GM12878 (cell line): ENCODE data around the gene SEPTIN11. TPM values are rescaled to one million over a fixed set of nuclear protein-coding genes. Genes with fewer than 3 reads are reported as not detected.

Experiments used
- ATAC-seq: fragments of 200-7000 bp; cut with Tn5 transposase; 3 replicates; pipeline ENCODE4 v1.9.1; 2020; ENCODE audit warnings: mild to moderate bottlenecking, moderate library complexity
- BruUV-seq: library from RNA; stranded (reverse); fragments of 400-500 nt; replicated peaks from 2 replicates; lab custom pipeline; 2021; lab: Mats Ljungman, UMichigan
- CTCF ChIA-PET: fragments of 300-600 bp; sonication (Branson Sonifier 250); formaldehyde crosslinking; extraction: SDS; loops from one replicate; lab custom pipeline; 2021; ENCODE audit warnings: inconsistent platforms; lab: Yijun Ruan, JAX
- POLR2A ChIA-PET: fragments of 350-600 bp; formaldehyde crosslinking; extraction: SDS; loops from one replicate; lab custom pipeline; 2021; ENCODE audit warnings: inconsistent platforms; lab: Charles Lee
- RAD21 ChIA-PET: fragments of 300-600 bp; sonication (Branson Sonifier 250); formaldehyde crosslinking; loops from one replicate; lab custom pipeline; 2023; ENCODE audit warnings: antibody characterized with exemption; ENCODE audit not compliant: unreplicated experiment; lab: Charles Lee
- SMC1A ChIA-PET: fragments of 300-600 bp; sonication (Branson Sonifier 250); formaldehyde crosslinking; loops from one replicate; lab custom pipeline; 2023; ENCODE audit not compliant: unreplicated experiment, uncharacterized antibody; lab: Charles Lee
- DNase-seq: peaks from one replicate; pipeline ENCODE4 v3.0.0-alpha.2; 2011; ENCODE audit warnings: low read depth, low spot score
- FAIRE-seq: peaks from 3 replicates; lab custom pipeline; 2011; peaks lifted over from hg19 to GRCh38; lab: Jason Lieb, UNC
- H2AFZ ChIP-seq: 2 replicates; pipeline ENCODE4 v1.6.0; 2011; ENCODE audit warnings: low read depth, low read length, control low read depth; ENCODE audit not compliant: control insufficient read depth
- H3K27ac ChIP-seq: 2 replicates; pipeline ENCODE4 v1.5.1; 2011; ENCODE audit warnings: control low read depth; ENCODE audit not compliant: control insufficient read depth, insufficient read depth
- H3K27me3 ChIP-seq, 2 experiments: replicated peaks in 1 of 2; 2 replicates each; pipeline versions ENCODE4 v1.6.0 to v1.6.1; 2011; ENCODE audit warnings: low read length in 1 of 2; ENCODE audit not compliant: control insufficient read depth in 2 of 2, insufficient read depth in 2 of 2
- H3K36me3 ChIP-seq, 2 experiments: 2 replicates each; pipeline ENCODE4 v1.5.1; 2011; ENCODE audit warnings: low read length in 1 of 2; ENCODE audit not compliant: control insufficient read depth in 2 of 2, insufficient read depth in 2 of 2
- H3K4me1 ChIP-seq: 2 replicates; pipeline ENCODE4 v1.6.1; 2011; ENCODE audit warnings: mild to moderate bottlenecking, low read length, moderate library complexity, mixed read lengths; ENCODE audit not compliant: control insufficient read depth, insufficient read depth
- H3K4me2 ChIP-seq: 2 replicates; pipeline ENCODE4 v1.6.0; 2011; ENCODE audit warnings: control low read depth; ENCODE audit not compliant: control insufficient read depth, insufficient read depth
- H3K4me3 ChIP-seq: fragments of 200-600 bp; sonication (generic); 2 replicates; pipeline ENCODE4 v1.5.1; 2016
- H3K79me2 ChIP-seq: 2 replicates; pipeline ENCODE4 v1.6.0; 2011; ENCODE audit warnings: low read length; ENCODE audit not compliant: control insufficient read depth, insufficient read depth
- H3K9ac ChIP-seq: 2 replicates; pipeline ENCODE4 v1.8.0; 2011; ENCODE audit warnings: low read length, control low read depth, mixed read lengths; ENCODE audit not compliant: control insufficient read depth, insufficient read depth
- H3K9me3 ChIP-seq: replicated peaks from 3 replicates; pipeline ENCODE4 v1.5.1; 2011; ENCODE audit warnings: mild to moderate bottlenecking, low read length; ENCODE audit not compliant: control insufficient read depth, insufficient read depth
- H4K20me1 ChIP-seq: 2 replicates; pipeline ENCODE4 v1.6.0; 2011; ENCODE audit not compliant: control insufficient read depth, insufficient read depth
- ATF7 ChIP-seq: fragments of 450-650 bp; IDR thresholded peaks from 2 replicates; pipeline ENCODE4 v1.6.1; 2016; ENCODE audit warnings: low read depth, mild to moderate bottlenecking
- CBX3 ChIP-seq: fragments of 200-600 bp; sonication (generic); IDR thresholded peaks from 2 replicates; pipeline ENCODE4 v1.6.1; 2016; ENCODE audit warnings: low read depth, borderline replicate concordance
- CHD4 ChIP-seq: fragments of 200-600 bp; sonication (generic); IDR thresholded peaks from 2 replicates; pipeline ENCODE4 v1.6.1; 2016; ENCODE audit warnings: mild to moderate bottlenecking
- EP300 ChIP-seq, 2 experiments: fragments of 150-350 bp in 1 of 2; IDR thresholded peaks; 2 replicates each; pipeline ENCODE4 v1.6.1; 2011 to 2012; ENCODE audit warnings: low read depth in 2 of 2, low read length in 2 of 2, borderline replicate concordance in 1 of 2, improper control_type of control experiment in 1 of 2, inconsistent platforms in 1 of 2; ENCODE audit not compliant: control insufficient read depth in 1 of 2
- EZH2 ChIP-seq: IDR thresholded peaks from 2 replicates; pipeline ENCODE4 v1.6.1; 2012; ENCODE audit warnings: low read depth, mild to moderate bottlenecking, control low read depth, inconsistent platforms, low read length, borderline replicate concordance; ENCODE audit not compliant: control insufficient read depth
- HDAC2 ChIP-seq: fragments of 200-600 bp; sonication (generic); IDR thresholded peaks from 2 replicates; pipeline ENCODE4 v1.6.1; 2017
- PAX8 ChIP-seq: fragments of 450-650 bp; IDR thresholded peaks from 2 replicates; pipeline ENCODE4 v1.6.1; 2017; ENCODE audit warnings: mild to moderate bottlenecking, moderate library complexity
- RBBP5 ChIP-seq: fragments of 200-600 bp; sonication (generic); conservative IDR thresholded peaks from 2 replicates; pipeline ENCODE4 v1.6.1; 2016
- RCOR1 ChIP-seq: conservative IDR thresholded peaks from 2 replicates; pipeline ENCODE4 v1.6.1; 2012; ENCODE audit warnings: low read depth, low read length, improper control_type of control experiment
- RFX5 ChIP-seq: IDR thresholded peaks from 2 replicates; pipeline ENCODE4 v1.6.1; 2011; ENCODE audit warnings: low read depth, low read length, improper control_type of control experiment
- RUNX3 ChIP-seq: IDR thresholded peaks from 2 replicates; pipeline ENCODE4 v1.6.1; 2012; ENCODE audit warnings: low read length, inconsistent platforms
- TBL1XR1 ChIP-seq: IDR thresholded peaks from 2 replicates; pipeline ENCODE4 v1.6.1; 2012; ENCODE audit warnings: low read depth, low read length, improper control_type of control experiment
- ZNF274 ChIP-seq: IDR thresholded peaks from one replicate; pipeline ENCODE4 v1.8.0; 2011; ENCODE audit not compliant: insufficient read length, insufficient read depth
- WGBS: methylation state at CpG from one replicate; pipeline ENCODE4 v1.1.6; 2016; ENCODE audit warnings: low lambda C conversion rate; ENCODE audit not compliant: insufficient replicate concordance, insufficient coverage; ENCODE audit errors: missing lambda C conversion rate; 5-methylcytosine and 5-hydroxymethylcytosine counted together
- in situ Hi-C: fragments of 300-500 bp; cut with MboI; formaldehyde crosslinking; loops from 9 replicates; pipeline ENCODE4 v1.14.3; 2018; ENCODE audit warnings: mixed read lengths
- intact Hi-C: fragments of 100-400 bp; cut with micrococcal nuclease; formaldehyde crosslinking; loops from one replicate; pipeline ENCODE4 v1.14.2; 2022; ENCODE audit not compliant: unreplicated experiment
- polyA plus RNA-seq, 11 experiments: library from polyadenylated mRNA; depleted of rRNA in 4 of 11; unstranded in 6 of 11; stranded (reverse) in 5 of 11; fragments of >200 nt; fragmentation: Nextera tagmentation in 4 of 11; fragmentation: Illumina TruSeq in 1 of 11; extraction: Ambion mirVana in 4 of 11; extraction: Trizol in 1 of 11; gene quantifications; 1 replicate in 1 of 11; 2 replicates in 10 of 11; pipeline versions ENCODE4 v1.2.1 to v1.2.3, GENCODE V29; 2011 to 2016; ENCODE audit warnings: inconsistent platforms in 2 of 11, missing spikeins in 2 of 11, low read depth in 1 of 11
- total RNA-seq, 4 experiments: library from RNA; depleted of rRNA in 3 of 4; stranded (reverse); fragments of >200 nt in 3 of 4; fragmentation: Illumina TruSeq in 1 of 4; extraction: Trizol in 1 of 4; gene quantifications; 2 replicates each; pipeline versions ENCODE4 v1.2.1 to v1.2.3, GENCODE V29; 2013 to 2021
- TF ChIP-seq, protein P1 (sequence below): fragments of 450-650 bp; IDR thresholded peaks from 2 replicates; pipeline ENCODE4 v1.6.1; 2017; ENCODE audit warnings: low read depth, mild to moderate bottlenecking, moderate library complexity
- TF ChIP-seq, protein P2 (sequence below): fragments of 450-650 bp; IDR thresholded peaks from 2 replicates; pipeline ENCODE4 v1.6.1; 2017; ENCODE audit warnings: borderline replicate concordance

SEPTIN11 gene
- total and polyA plus RNA-seq, 10 of the 15 experiments (the other 5 are each of a cell fraction or from before 2014, with no cell fraction given): 24.7 to 160 (median 91.3) TPM

DNA sequence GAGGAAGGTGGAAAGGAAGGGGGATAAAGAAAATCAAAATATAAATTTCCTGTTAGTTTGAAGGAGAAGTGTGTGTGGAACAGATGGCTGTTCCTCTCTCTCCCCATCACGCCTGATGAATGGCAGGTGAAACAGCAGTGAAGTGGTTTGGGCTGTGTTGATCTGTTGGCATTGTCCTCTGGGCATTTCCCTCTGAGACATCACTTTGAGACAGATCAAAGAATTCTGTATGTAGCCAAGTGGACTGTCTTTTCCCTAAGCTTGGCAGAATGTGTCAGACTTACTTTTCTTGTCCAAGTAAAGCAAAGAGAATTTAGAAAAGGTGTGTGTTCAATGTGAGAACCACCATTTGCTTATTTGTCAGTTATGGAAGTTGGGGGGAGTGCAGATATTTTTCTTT is 47.5 kb downstream of the SEPTIN11 start:
- H3K27me3 ChIP-seq: no peaks in the 10 kb centered on the region
- intact Hi-C loops (no loop called here), in situ Hi-C loops (no loop called here)
- RAD21 ChIA-PET: no interaction called here
- peaks cover 4 to 24% of the 10 kb centered on the region in 2 experiments for H3K36me3 ChIP-seq
- DNase-seq (no peak), FAIRE-seq (no peak)
- no peak overlapping the region for H2AFZ ChIP-seq
- H4K20me1 ChIP-seq: no peaks in the 10 kb centered on the region
- POLR2A ChIA-PET: interaction anchor here (0.7 to 1.6 kb wide), 3 partner anchors 9 to 1004 kb away, joined by 4 to 7 read pairs (median 4); no protein-coding TSS in a partner anchor
- no peak overlapping the region for H3K4me2 ChIP-seq
- SMC1A ChIA-PET: interaction anchor here (2.3 to 4.3 kb wide), 4 partner anchors 9 to 51 kb away, joined by 7 to 41 read pairs (median 18); no protein-coding TSS in a partner anchor
- no TSS peak for BruUV-seq
- no peaks in the 10 kb centered on the region for H3K9me3 ChIP-seq
- H3K4me3 ChIP-seq: no peak overlapping the region
- H3K4me1 ChIP-seq: peaks cover 27% of the 10 kb centered on the region
- WGBS: 100% methylated on average over 1 of the region's 1 CpG
- no peak for TF ChIP-seq HDAC2
- TF ChIP-seq TBL1XR1: no peak
- TF ChIP-seq, all 136 proteins: peak for 0
- CTCF ChIA-PET: interaction anchor here (1.6 to 5.2 kb wide), 4 partner anchors 9 to 74 kb away, joined by 4 to 30 read pairs (median 8); no protein-coding TSS in a partner anchor
- Histone ChIP-seq H3K27ac (no peak overlapping the region), H3K9ac (no peak overlapping the region), H3K79me2 (peaks cover 24% of the 10 kb centered on the region)
- ATAC-seq: no peak

DNA sequence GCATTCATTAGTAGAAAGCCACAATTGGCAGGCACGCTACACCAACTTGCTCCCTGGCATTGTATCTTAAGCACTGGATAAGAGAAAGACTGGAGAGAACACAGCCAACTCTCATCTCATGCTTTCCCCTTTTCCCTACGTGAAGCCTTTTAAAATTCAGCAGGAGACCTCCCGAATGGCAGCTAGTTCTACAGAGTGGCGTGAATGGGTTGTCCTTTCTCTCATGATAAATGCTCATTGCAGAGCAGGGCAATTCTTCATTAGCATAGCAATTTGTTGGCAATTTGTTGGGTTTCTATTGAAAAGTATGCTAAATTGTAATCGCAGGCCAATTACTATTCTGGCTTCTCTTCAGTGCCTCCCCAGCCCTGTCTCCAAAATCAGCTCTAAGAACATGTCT is 48.0 kb downstream of the SEPTIN11 start:
- in situ Hi-C loops (no loop called here), intact Hi-C loops (no loop called here)
- Histone ChIP-seq H3K27ac (no peak overlapping the region), H3K4me2 (no peak overlapping the region), H2AFZ (no peak overlapping the region), H3K27me3 (no peaks in the 10 kb centered on the region), H3K4me3 (no peak overlapping the region), H3K9ac (no peak overlapping the region), H3K9me3 (no peaks in the 10 kb centered on the region), H3K4me1 (peaks cover 24% of the 10 kb centered on the region), H3K36me3 (peaks cover 4 to 24% of the 10 kb centered on the region in 2 experiments), H3K79me2 (peaks cover 19% of the 10 kb centered on the region), H4K20me1 (no peaks in the 10 kb centered on the region)
- ChIA-PET POLR2A (no interaction called here), SMC1A (interaction anchor here (1.2 kb wide), 1 partner anchor 16 kb away, joined by 3 read pairs; no protein-coding TSS in a partner anchor), CTCF (interaction anchor here (5.2 kb wide), 1 partner anchor 47 kb away, joined by 30 read pairs; no protein-coding TSS in a partner anchor), RAD21 (no interaction called here)
- BruUV-seq: no TSS peak
- 98% methylated on average over 5 of the region's 5 CpGs for WGBS
- no peak for ATAC-seq
- TF ChIP-seq ZNF274 (no peak), RFX5 (no peak), EZH2 (no peak), ATF7 (no peak), CHD4 (no peak), RBBP5 (no peak), CBX3 (no peak), RCOR1 (no peak), RUNX3 (no peak), PAX8 (no peak), EP300 (IDR thresholded peaks at IDR 0.05; ENCODE audit: borderline replicate concordance in 1 of 2, control insufficient read depth in 1 of 2, low read depth in 2 of 2, low read length in 2 of 2) (no peak)
- TF ChIP-seq, protein P1, sequence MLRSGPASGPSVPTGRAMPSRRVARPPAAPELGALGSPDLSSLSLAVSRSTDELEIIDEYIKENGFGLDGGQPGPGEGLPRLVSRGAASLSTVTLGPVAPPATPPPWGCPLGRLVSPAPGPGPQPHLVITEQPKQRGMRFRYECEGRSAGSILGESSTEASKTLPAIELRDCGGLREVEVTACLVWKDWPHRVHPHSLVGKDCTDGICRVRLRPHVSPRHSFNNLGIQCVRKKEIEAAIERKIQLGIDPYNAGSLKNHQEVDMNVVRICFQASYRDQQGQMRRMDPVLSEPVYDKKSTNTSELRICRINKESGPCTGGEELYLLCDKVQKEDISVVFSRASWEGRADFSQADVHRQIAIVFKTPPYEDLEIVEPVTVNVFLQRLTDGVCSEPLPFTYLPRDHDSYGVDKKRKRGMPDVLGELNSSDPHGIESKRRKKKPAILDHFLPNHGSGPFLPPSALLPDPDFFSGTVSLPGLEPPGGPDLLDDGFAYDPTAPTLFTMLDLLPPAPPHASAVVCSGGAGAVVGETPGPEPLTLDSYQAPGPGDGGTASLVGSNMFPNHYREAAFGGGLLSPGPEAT: no peak
- TF ChIP-seq, protein P2, sequence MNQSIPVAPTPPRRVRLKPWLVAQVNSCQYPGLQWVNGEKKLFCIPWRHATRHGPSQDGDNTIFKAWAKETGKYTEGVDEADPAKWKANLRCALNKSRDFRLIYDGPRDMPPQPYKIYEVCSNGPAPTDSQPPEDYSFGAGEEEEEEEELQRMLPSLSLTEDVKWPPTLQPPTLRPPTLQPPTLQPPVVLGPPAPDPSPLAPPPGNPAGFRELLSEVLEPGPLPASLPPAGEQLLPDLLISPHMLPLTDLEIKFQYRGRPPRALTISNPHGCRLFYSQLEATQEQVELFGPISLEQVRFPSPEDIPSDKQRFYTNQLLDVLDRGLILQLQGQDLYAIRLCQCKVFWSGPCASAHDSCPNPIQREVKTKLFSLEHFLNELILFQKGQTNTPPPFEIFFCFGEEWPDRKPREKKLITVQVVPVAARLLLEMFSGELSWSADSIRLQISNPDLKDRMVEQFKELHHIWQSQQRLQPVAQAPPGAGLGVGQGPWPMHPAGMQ: no peak
- FAIRE-seq: no peak
- DNase-seq: no peak
